Dermis lymphatic vessel endothelial cell (primary cell): ENCODE data around the gene PPP1R13B. TPM values are rescaled to one million over a fixed set of nuclear protein-coding genes. Genes with fewer than 3 reads are reported as not detected.

Experiments used
- total RNA-seq: library from RNA; depleted of rRNA; stranded (reverse); fragments of >200 nt; gene quantifications from 2 replicates; pipeline ENCODE4 v1.2.1, GENCODE V29; 2014

Gene PPP1R13B, protein sequence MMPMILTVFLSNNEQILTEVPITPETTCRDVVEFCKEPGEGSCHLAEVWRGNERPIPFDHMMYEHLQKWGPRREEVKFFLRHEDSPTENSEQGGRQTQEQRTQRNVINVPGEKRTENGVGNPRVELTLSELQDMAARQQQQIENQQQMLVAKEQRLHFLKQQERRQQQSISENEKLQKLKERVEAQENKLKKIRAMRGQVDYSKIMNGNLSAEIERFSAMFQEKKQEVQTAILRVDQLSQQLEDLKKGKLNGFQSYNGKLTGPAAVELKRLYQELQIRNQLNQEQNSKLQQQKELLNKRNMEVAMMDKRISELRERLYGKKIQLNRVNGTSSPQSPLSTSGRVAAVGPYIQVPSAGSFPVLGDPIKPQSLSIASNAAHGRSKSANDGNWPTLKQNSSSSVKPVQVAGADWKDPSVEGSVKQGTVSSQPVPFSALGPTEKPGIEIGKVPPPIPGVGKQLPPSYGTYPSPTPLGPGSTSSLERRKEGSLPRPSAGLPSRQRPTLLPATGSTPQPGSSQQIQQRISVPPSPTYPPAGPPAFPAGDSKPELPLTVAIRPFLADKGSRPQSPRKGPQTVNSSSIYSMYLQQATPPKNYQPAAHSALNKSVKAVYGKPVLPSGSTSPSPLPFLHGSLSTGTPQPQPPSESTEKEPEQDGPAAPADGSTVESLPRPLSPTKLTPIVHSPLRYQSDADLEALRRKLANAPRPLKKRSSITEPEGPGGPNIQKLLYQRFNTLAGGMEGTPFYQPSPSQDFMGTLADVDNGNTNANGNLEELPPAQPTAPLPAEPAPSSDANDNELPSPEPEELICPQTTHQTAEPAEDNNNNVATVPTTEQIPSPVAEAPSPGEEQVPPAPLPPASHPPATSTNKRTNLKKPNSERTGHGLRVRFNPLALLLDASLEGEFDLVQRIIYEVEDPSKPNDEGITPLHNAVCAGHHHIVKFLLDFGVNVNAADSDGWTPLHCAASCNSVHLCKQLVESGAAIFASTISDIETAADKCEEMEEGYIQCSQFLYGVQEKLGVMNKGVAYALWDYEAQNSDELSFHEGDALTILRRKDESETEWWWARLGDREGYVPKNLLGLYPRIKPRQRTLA
- 15.3 and 16.3 TPM in 2 replicates for total RNA-seq

DNA sequence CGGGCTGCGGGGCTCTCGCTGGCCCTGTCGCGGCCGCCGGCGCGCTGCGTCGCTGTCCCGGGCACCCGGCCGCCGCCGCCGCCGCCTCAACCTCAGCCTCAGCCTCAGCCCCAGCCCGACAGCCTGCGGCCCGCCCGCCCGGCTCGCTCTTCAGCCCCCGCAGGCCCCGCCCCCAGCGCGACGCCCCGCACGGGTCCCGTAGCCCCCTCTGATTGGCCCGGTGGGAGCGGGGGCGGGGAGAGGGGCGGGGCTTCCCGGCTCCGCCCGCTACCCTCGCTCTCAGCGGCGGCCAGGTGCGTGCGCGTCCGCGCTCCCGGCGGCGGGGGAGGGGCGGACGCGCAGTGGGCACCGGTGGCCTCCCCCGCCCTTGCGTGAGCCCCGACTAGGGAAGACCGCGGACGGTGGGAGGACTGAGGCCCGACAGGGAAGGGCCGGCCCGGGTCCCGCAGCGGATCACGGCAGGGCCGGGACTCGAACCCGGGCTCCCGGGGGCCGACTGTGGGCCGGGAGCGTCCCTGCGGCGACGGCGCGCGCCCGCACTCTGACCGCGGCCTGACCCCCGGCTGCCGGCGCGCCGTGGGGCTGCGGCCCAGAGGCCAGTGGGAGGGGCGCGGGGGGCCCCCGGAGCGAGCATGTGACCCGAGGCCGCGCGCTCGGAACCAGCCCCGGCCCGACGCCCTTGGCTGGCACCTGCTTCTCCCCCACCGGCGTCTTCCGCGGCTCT, at the start of gene PPP1R13B:
PPP1R13B (minus strand) TSS at position 125 of the 724 bp plus-strand sequence. CDS start 268 bp downstream, outside the sequence.

DNA sequence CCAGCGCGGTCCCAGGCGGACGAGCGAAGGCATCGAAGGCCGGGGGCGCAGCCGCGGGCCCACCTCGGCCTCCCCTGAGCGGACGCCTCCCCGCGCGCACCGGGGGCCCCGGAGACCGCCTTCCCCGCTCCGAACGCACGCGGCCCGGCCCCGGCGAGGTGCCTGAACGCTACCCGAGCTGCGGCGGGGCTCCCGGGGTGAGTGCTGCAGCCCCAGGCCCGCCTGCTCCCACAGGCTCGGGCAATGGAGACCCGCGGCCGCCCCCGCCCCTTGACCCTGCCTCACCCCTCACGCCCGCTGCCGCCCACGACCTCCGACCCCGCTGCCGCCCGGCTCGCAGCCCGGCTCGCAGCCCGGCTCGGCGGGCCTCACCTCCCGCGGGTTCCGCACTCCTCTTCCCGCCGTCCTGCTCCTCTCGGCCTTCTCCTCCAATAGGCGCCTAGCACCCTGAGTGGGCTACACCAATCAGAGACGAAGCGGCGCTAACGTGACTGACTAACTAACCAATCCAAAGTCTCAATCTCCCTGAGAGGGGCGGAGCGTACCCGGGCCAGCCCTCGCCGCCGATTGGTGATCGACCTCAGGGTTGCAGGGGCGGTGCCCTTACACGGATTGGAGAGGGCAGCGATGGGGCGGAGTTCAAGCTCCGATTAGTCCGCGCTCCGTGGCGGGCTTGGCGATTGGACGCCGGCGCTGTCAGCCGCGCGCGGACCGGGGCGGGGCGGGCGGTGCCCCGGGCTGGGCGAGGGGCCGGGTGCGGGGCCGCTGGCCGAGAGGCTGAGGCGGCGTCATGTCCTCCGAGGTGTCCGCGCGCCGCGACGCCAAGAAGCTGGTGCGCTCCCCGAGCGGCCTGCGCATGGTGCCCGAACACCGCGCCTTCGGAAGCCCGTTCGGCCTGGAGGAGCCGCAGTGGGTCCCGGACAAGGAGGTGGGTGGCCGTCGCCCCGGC, 132.0 kb downstream of the PPP1R13B start, which contains the start of the genes XRCC3 and ZFYVE21:
XRCC3 (minus strand) TSS at position 400 of the 949 bp plus-strand sequence. CDS start 4,364 bp downstream, outside the sequence.
ZFYVE21 (plus strand) TSS at position 759 of the 949 bp plus-strand sequence; CDS start at position 791, 32 bp downstream.

Other genes with a start within 250 kb of the PPP1R13B start
- 140 and 153 TPM in 2 replicates for gene KLC1, start 218.4 kb downstream of the PPP1R13B start, total RNA-seq
- 5.7 and 7.2 TPM in 2 replicates for gene XRCC3, start 132.1 kb downstream of the PPP1R13B start, total RNA-seq
- 62.0 and 92.0 TPM in 2 replicates for gene ZFYVE21, start 131.8 kb downstream of the PPP1R13B start, total RNA-seq
- 2.3 and 3.2 TPM in 2 replicates for gene TDRD9, start 80.9 kb upstream of the PPP1R13B start, total RNA-seq
- 0.11 TPM in 1 of 2 replicates, not detected in the other for gene RD3L, start 95.0 kb upstream of the PPP1R13B start, total RNA-seq
- gene ASPG, start 238.1 kb upstream of the PPP1R13B start, total RNA-seq = not detected in 2 replicates